Common myeloid progenitor, CD34-positive (primary cell): Measurements from ENCODE around the gene MSH4.
"Not testable (repeated sequence)": the region's sequence is repeated elsewhere in the genome, so short reads cannot be mapped to it uniquely, and the experiment has no call there.

Experiments used
- CTCF ChIA-PET: fragments of 350-600 bp; sonication (Branson Sonifier 250); formaldehyde crosslinking; loops from one replicate; lab custom pipeline; 2021; ENCODE audit warnings: antibody characterized with exemption; lab: Charles Lee
- POLR2A ChIA-PET: fragments of 350-600 bp; sonication (Branson Sonifier 250); formaldehyde crosslinking; loops from one replicate; lab custom pipeline; 2021; ENCODE audit warnings: antibody characterized with exemption; lab: Charles Lee
- DNase-seq, 3 donors: peaks; one replicate each; pipeline versions ENCODE4 v3.0.0 to v3.0.0-alpha.2; 2013
- H3K27ac ChIP-seq, 2 experiments: 1 replicate in 1 of 2; 2 replicates in 1 of 2; pipeline ENCODE4 v1.7.0; 2013; ENCODE audit warnings: inconsistent platforms in 2 of 2, low read length in 2 of 2, mild to moderate bottlenecking in 2 of 2, low read depth in 1 of 2, moderate library complexity in 1 of 2; ENCODE audit not compliant: severe bottlenecking in 2 of 2, insufficient read depth in 1 of 2, poor library complexity in 1 of 2
- H3K27me3 ChIP-seq, 5 experiments: replicated peaks in 2 of 5; 1 replicate in 3 of 5; 2 replicates in 2 of 5; pipeline versions ENCODE4 v1.6.1 to v1.7.0; 2013; ENCODE audit warnings: low read length in 4 of 5, mild to moderate bottlenecking in 2 of 5, moderate library complexity in 2 of 5, inconsistent platforms in 1 of 5; ENCODE audit not compliant: insufficient read depth in 5 of 5, control insufficient read depth in 4 of 5
- H3K36me3 ChIP-seq, 4 experiments: 1 replicate in 2 of 4; 2 replicates in 2 of 4; pipeline versions ENCODE4 v1.6.1 to v1.7.0; 2013; ENCODE audit warnings: low read length in 3 of 4, control low read depth in 1 of 4, mild to moderate bottlenecking in 1 of 4; ENCODE audit not compliant: control insufficient read depth in 4 of 4, insufficient read depth in 4 of 4
- H3K4me1 ChIP-seq, 4 experiments: 1 replicate in 3 of 4; 2 replicates in 1 of 4; pipeline versions ENCODE4 v1.6.1 to v1.7.1; 2013; ENCODE audit warnings: low read length in 3 of 4, mild to moderate bottlenecking in 3 of 4, control low read depth in 1 of 4, inconsistent platforms in 1 of 4, moderate library complexity in 1 of 4; ENCODE audit not compliant: control insufficient read depth in 4 of 4, insufficient read depth in 4 of 4; ENCODE audit errors: control extremely low read depth in 1 of 4
- H3K4me3 ChIP-seq, 7 experiments: 1 replicate in 4 of 7; 2 replicates in 3 of 7; pipeline versions ENCODE4 v1.5.1 to v1.7.0; 2013; ENCODE audit warnings: mild to moderate bottlenecking in 7 of 7, low read length in 6 of 7, moderate library complexity in 6 of 7, inconsistent platforms in 2 of 7, low read depth in 2 of 7, control low read depth in 1 of 7; ENCODE audit not compliant: insufficient read depth in 4 of 7, control insufficient read depth in 1 of 7; ENCODE audit errors: extremely low read depth in 1 of 7
- H3K9me3 ChIP-seq, 5 experiments: 1 replicate in 4 of 5; 2 replicates in 1 of 5; pipeline versions ENCODE4 v1.6.1 to v1.7.1; 2013; ENCODE audit warnings: low read length in 4 of 5, mild to moderate bottlenecking in 2 of 5, inconsistent platforms in 1 of 5, low read depth in 1 of 5, moderate library complexity in 1 of 5; ENCODE audit not compliant: control insufficient read depth in 4 of 5, insufficient read depth in 2 of 5; ENCODE audit errors: control extremely low read depth in 1 of 5
- WGBS: methylation state at CpG from one replicate; pipeline ENCODE4 v1.1.5; 2013; ENCODE audit not compliant: insufficient coverage; 5-methylcytosine and 5-hydroxymethylcytosine counted together

Gene MSH4

DNA sequence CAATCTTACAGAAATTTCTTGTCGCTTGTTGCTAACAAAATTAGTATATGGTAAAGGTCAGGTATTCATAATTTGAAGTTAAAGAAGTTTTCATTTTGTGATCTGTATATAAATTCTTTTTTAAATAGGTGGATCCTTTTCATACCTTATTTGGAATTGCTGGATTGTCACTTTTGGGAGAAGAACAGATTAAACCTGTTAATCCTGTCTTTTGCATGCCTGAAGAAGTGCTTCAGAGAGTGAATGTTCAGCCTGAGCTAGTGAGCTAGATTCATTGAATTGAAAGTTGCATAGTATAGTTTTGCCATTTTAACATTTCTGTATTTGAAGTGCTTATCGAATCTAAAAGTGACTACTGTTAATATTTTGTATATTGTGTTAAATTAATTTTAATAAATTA is 2.3 kb upstream of the MSH4 start:
- Histone ChIP-seq H3K9me3 (no peaks in the 10 kb centered on the region), H3K36me3 (peaks cover 29 to 77% (median 55%) of the 10 kb centered on the region in 4 experiments), H3K27me3 (no peaks in the 10 kb centered on the region), H3K4me3 (no peak overlapping the region), H3K27ac (no peak overlapping the region), H3K4me1 (peaks cover 4 to 17% (median 12%) of the 10 kb centered on the region in 4 experiments)
- WGBS = 100% methylated on average over 1 of the region's 2 CpGs
- POLR2A ChIA-PET = no interaction called here
- CTCF ChIA-PET = no interaction called here
- no peak for DNase-seq

DNA sequence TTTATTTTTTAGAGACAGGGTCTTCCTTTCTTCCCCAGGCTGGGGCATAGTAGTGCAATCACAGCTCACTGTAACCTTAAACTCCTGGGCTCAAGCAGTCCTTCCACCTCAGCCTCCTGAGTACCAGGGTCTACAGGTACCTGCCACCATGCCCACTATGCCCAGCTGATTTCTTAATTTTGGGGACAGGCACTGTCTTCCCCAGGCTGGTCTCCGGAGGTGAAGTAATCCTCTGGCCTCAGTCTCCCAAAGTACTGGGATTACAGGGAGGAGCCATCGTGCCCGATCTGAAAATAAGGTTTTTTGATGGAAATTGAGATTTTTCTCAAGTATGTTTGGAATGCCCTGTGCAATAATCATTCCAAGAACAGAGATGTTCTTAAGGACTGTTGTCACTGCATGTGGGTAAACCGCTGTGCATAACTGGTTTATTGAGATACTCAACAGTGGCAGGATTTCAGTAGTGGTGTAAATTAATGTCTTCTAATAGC is 934 bp upstream of the MSH4 start:
- H3K36me3 ChIP-seq = peaks cover 26 to 65% (median 46%) of the 10 kb centered on the region in 4 experiments
- ChIA-PET POLR2A (no interaction called here), CTCF (interaction anchor here (0.7 kb wide), 1 partner anchor 11 kb away, joined by 3 read pairs; no protein-coding TSS in a partner anchor)
- 96% methylated on average over 4 of the region's 4 CpGs for WGBS
- DNase-seq = peak in 1 of 3 donors; percentile 3
- H3K27ac ChIP-seq = no peak overlapping the region
- no peaks in the 10 kb centered on the region for H3K9me3 ChIP-seq
- no peaks in the 10 kb centered on the region for H3K27me3 ChIP-seq
- H3K4me3 ChIP-seq = no peak overlapping the region
- H3K4me1 ChIP-seq = peaks cover 0 to 4% (median 2%) of the 10 kb centered on the region in 4 experiments

DNA sequence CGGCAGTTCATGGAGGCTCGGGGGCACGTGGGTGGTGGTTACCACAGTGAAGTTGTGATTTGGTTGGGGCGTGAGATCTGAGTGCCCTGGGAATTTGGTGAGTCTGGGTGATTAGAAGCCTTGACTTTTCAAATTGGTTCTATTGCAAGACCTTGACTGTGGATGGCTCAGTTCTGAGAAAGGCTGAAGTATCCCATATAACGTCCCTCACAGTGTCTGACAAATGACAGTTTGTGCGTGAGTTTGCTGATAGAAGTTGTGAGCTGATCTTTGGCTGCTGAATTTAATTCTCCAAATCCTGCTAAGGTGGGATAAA is 549 bp downstream of the MSH4 start:
- DNase-seq = no peak
- H3K4me3 ChIP-seq = no peak overlapping the region
- 75% methylated on average over 5 of the region's 6 CpGs for WGBS
- no peaks in the 10 kb centered on the region for H3K9me3 ChIP-seq
- H3K4me1 ChIP-seq = no peaks in the 10 kb centered on the region
- H3K27ac ChIP-seq = no peak overlapping the region
- H3K36me3 ChIP-seq = peaks cover 16 to 51% (median 34%) of the 10 kb centered on the region in 4 experiments
- CTCF ChIA-PET = no interaction called here
- POLR2A ChIA-PET = no interaction called here
- no peaks in the 10 kb centered on the region for H3K27me3 ChIP-seq

DNA sequence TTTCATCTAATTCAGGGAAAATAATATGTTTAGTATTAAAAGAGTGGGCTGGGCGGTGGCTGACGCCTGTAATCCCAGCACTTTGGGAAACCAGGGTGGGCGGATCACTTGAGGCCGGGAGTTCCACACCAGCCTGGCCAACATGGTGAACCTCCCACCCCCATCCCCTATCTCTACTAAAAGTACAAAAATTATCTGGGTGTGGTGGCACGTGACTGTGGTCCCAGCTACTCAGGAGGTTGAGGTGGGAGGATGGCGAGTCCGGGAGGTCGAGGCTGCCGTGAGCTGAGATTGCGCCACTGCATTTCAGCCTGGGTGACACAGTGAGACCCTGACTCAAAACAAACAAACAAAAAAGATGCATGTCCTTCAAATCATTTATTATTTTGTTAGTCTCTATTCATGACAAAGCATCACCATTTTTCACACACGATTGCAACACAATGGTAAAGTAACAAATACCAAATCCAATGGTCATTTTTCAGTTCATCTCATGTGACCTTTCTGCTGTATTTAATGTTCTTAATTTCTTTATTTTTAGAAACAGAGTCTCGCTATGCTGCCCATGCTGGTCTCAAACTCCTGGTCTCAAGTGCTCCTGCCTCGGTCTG is 1.0 kb downstream of the MSH4 start:
- no peaks in the 10 kb centered on the region for H3K27me3 ChIP-seq
- no peak for DNase-seq
- no peaks in the 10 kb centered on the region for H3K9me3 ChIP-seq
- H3K36me3 ChIP-seq = peaks cover 16 to 47% (median 30%) of the 10 kb centered on the region in 4 experiments
- no peak overlapping the region for H3K27ac ChIP-seq
- POLR2A ChIA-PET = interaction anchor here (0.6 kb wide), 1 partner anchor 67 kb away, joined by 5 read pairs; no protein-coding TSS in a partner anchor
- no peaks in the 10 kb centered on the region for H3K4me1 ChIP-seq
- no peak overlapping the region for H3K4me3 ChIP-seq
- CTCF ChIA-PET = no interaction called here
- 94% methylated on average over 8 of the region's 13 CpGs for WGBS

DNA sequence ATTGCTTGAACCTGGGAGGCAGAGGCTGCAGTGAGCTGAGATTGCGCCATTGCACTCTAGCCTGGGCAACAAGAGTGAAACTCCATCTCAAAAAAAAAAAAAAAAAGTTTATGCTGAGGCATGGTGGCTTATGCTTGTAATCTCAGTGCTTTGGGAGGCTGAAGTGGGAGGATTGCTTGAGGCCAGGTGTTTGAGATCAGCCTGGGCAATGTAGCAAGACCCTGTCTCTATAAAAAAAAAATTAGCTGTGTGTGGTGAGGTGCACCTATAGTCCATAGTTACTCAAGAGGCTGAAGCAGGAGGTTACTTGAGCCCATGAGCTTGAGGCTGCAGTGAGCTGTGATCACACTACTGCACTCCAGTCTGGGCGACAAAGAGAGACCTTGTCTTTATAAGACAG is 4.8 kb downstream of the MSH4 start:
- POLR2A ChIA-PET = not testable (repeated sequence)
- CTCF ChIA-PET = interaction anchor here (0.7 to 1.5 kb wide), 2 partner anchors 38 to 87 kb away, joined by 3 to 5 read pairs; no protein-coding TSS in a partner anchor

DNA sequence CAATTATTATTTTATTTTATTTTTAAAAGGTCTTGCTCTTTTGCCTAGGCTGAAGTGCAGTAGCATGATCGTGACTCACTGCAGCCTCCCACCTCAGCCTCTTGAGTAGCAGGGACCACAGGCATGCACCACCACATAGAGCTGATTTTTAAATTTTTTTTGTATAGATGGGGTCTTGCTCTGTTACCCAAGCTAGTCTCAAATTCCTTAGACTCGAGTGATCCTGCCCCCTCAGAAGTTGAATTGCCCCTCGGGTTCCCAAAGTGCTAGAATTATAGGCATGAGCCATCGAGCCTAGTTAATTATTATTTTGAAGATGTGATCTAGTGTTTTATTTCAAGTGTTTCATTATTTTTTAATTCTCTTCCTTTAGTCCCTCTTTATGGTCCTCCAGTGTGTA is 12.2 kb downstream of the MSH4 start:
- no peak for DNase-seq
- CTCF ChIA-PET = no interaction called here
- no peaks in the 10 kb centered on the region for H3K4me1 ChIP-seq
- H3K27me3 ChIP-seq = no peaks in the 10 kb centered on the region
- H3K4me3 ChIP-seq = no peak overlapping the region
- H3K36me3 ChIP-seq = no peaks in the 10 kb centered on the region
- POLR2A ChIA-PET = no interaction called here
- 100% methylated on average over 2 of the region's 4 CpGs for WGBS
- H3K27ac ChIP-seq = no peak overlapping the region
- H3K9me3 ChIP-seq = no peaks in the 10 kb centered on the region

More for the DNA sequence above, 4.8 kb downstream of the MSH4 start:
- peaks cover 2 to 11% (median 3%) of the 10 kb centered on the region in 4 experiments for H3K36me3 ChIP-seq
- DNase-seq, H3K4me1 ChIP-seq, H3K27ac ChIP-seq, H3K4me3 ChIP-seq, H3K9me3 ChIP-seq, H3K27me3 ChIP-seq: not testable (repeated sequence)
- 100% methylated on average over 1 of the region's 2 CpGs for WGBS

DNA sequence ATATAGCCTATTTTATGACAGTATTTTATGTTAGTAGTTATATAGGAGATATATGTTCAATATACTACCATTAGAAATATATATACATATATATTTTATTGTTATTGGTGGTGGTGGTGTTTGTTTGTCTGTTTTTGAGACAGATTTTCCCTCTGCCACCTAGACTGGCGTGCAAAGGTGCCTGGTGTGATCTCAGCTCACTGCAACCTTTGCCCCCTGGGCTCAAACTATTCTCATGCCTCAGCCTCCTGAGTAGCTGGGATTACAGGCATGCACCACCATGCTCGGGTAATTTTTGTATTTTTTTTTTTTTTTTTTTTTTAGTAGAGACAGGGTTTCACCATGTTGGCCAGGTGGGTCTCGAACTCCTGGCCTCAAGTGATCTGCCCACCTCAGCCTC is 13.4 kb downstream of the MSH4 start:
- WGBS = no CpG with 5 or more reads among the region's 3 CpGs
- H3K4me3 ChIP-seq, H3K36me3 ChIP-seq, H3K27ac ChIP-seq, H3K4me1 ChIP-seq, DNase-seq, CTCF ChIA-PET, H3K27me3 ChIP-seq, POLR2A ChIA-PET, H3K9me3 ChIP-seq: not testable (repeated sequence)
